Astrocyte (in vitro differentiated cells and primary cell): Measurements from ENCODE around the gene COL15A1. TPM values are rescaled to one million over a fixed set of nuclear protein-coding genes. Genes with fewer than 3 reads are reported as not detected.

Experiments used
- DNase-seq: peaks from one replicate; pipeline ENCODE4 v3.0.0-alpha.2; 2010; ENCODE audit warnings: low read depth
- FAIRE-seq: peaks from 2 replicates; lab custom pipeline; 2011; peaks lifted over from hg19 to GRCh38; lab: Jason Lieb, UNC
- H2AFZ ChIP-seq: 2 replicates; pipeline ENCODE4 v1.6.0; 2012; ENCODE audit warnings: low read depth, low read length, inconsistent platforms
- H3K27ac ChIP-seq: 2 replicates; pipeline ENCODE4 v1.5.1; 2011; ENCODE audit warnings: low read depth, low read length, inconsistent platforms
- H3K27me3 ChIP-seq: 2 replicates; pipeline ENCODE4 v1.6.0; 2011; ENCODE audit warnings: low read length, inconsistent platforms; ENCODE audit not compliant: insufficient read depth
- H3K36me3 ChIP-seq: 2 replicates; pipeline ENCODE4 v1.5.1; 2011; ENCODE audit warnings: low read length, inconsistent platforms; ENCODE audit not compliant: insufficient read depth
- H3K4me1 ChIP-seq: 2 replicates; pipeline ENCODE4 v1.5.1; 2011; ENCODE audit warnings: low read length, inconsistent platforms; ENCODE audit not compliant: insufficient read depth
- H3K4me2 ChIP-seq: 2 replicates; pipeline ENCODE4 v1.6.0; 2012; ENCODE audit warnings: low read length, inconsistent platforms
- H3K4me3 ChIP-seq: 2 replicates; pipeline ENCODE4 v1.5.1; 2011; ENCODE audit warnings: low read depth, mild to moderate bottlenecking, low read length, inconsistent platforms; ENCODE audit not compliant: insufficient read depth
- H3K79me2 ChIP-seq: 2 replicates; pipeline ENCODE4 v1.6.0; 2012; ENCODE audit warnings: mild to moderate bottlenecking, low read length, inconsistent platforms; ENCODE audit not compliant: insufficient read depth
- H3K9ac ChIP-seq: 2 replicates; pipeline ENCODE4 v1.6.0; 2012; ENCODE audit warnings: mild to moderate bottlenecking, low read length, inconsistent platforms
- H3K9me3 ChIP-seq: 2 replicates; pipeline ENCODE4 v1.5.1; 2012; ENCODE audit warnings: low read depth, mild to moderate bottlenecking, low read length, inconsistent platforms; ENCODE audit not compliant: insufficient read depth
- H4K20me1 ChIP-seq: 2 replicates; pipeline ENCODE4 v1.6.0; 2012; ENCODE audit warnings: low read length, inconsistent platforms; ENCODE audit not compliant: insufficient read depth
- H3K27ac Mint-ChIP-seq: one replicate; pipeline ENCODE4 v1.8.0; 2021; ENCODE audit warnings: mild to moderate bottlenecking, mixed read lengths; ENCODE audit not compliant: unreplicated experiment
- H3K27me3 Mint-ChIP-seq: one replicate; pipeline ENCODE4 v1.8.0; 2021; ENCODE audit warnings: low read depth, mixed read lengths; ENCODE audit not compliant: unreplicated experiment
- H3K36me3 Mint-ChIP-seq: one replicate; pipeline ENCODE4 v1.8.0; 2021; ENCODE audit warnings: low read depth, mixed read lengths; ENCODE audit not compliant: unreplicated experiment
- H3K4me1 Mint-ChIP-seq: one replicate; pipeline ENCODE4 v1.8.0; 2021; ENCODE audit warnings: low read depth, mixed read lengths; ENCODE audit not compliant: unreplicated experiment
- H3K4me3 Mint-ChIP-seq: one replicate; pipeline ENCODE4 v1.8.0; 2021; ENCODE audit warnings: mild to moderate bottlenecking, moderate library complexity, mixed read lengths; ENCODE audit not compliant: unreplicated experiment
- H3K9me3 Mint-ChIP-seq: one replicate; pipeline ENCODE4 v1.8.0; 2021; ENCODE audit warnings: mild to moderate bottlenecking, mixed read lengths; ENCODE audit not compliant: unreplicated experiment
- EZH2 ChIP-seq: IDR thresholded peaks from 2 replicates; pipeline ENCODE4 v1.6.1; 2012; ENCODE audit warnings: mild to moderate bottlenecking, low read length, inconsistent platforms; ENCODE audit not compliant: insufficient read depth
- total RNA-seq: library from RNA; stranded (reverse); gene quantifications from 2 replicates; pipeline ENCODE4 v1.2.1, GENCODE V29; 2021
- TF ChIP-seq, protein P1 (sequence below): IDR thresholded peaks from 2 replicates; pipeline ENCODE4 v1.5.1; 2011; ENCODE audit warnings: low read depth, mild to moderate bottlenecking, inconsistent platforms, low read length, moderate library complexity; ENCODE audit not compliant: insufficient read depth

The COL15A1 gene
- total RNA-seq, 1 donor from 2014 or later, result 5.6 TPM

GRCh38 chr9:99060621-99061020, 116.9 kb downstream of the COL15A1 start:
- Mint-ChIP-seq H3K9me3 (peaks cover 9% of the 10 kb centered on the region), H3K4me1 (peaks cover 37% of the 10 kb centered on the region), H3K36me3 (peaks cover 11% of the 10 kb centered on the region), H3K27me3 (peaks cover 29% of the 10 kb centered on the region), H3K4me3 (no peak overlapping the region), H3K27ac (no peak overlapping the region)
- Histone ChIP-seq H3K4me1 (peaks cover 41% of the 10 kb centered on the region), H3K79me2 (no peaks in the 10 kb centered on the region), H4K20me1 (no peaks in the 10 kb centered on the region), H2AFZ (no peak overlapping the region), H3K27me3 (peaks cover 9% of the 10 kb centered on the region), H3K4me3 (no peak overlapping the region), H3K4me2 (no peak overlapping the region), H3K9me3 (no peaks in the 10 kb centered on the region), H3K36me3 (no peaks in the 10 kb centered on the region), H3K9ac (no peak overlapping the region), H3K27ac (no peak overlapping the region)
- DNase-seq (no peak), FAIRE-seq (no peak)
- TF ChIP-seq, protein P1, sequence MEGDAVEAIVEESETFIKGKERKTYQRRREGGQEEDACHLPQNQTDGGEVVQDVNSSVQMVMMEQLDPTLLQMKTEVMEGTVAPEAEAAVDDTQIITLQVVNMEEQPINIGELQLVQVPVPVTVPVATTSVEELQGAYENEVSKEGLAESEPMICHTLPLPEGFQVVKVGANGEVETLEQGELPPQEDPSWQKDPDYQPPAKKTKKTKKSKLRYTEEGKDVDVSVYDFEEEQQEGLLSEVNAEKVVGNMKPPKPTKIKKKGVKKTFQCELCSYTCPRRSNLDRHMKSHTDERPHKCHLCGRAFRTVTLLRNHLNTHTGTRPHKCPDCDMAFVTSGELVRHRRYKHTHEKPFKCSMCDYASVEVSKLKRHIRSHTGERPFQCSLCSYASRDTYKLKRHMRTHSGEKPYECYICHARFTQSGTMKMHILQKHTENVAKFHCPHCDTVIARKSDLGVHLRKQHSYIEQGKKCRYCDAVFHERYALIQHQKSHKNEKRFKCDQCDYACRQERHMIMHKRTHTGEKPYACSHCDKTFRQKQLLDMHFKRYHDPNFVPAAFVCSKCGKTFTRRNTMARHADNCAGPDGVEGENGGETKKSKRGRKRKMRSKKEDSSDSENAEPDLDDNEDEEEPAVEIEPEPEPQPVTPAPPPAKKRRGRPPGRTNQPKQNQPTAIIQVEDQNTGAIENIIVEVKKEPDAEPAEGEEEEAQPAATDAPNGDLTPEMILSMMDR, result no peak
- TF ChIP-seq EZH2, result no peak

GRCh38 chr9:99062549-99062948, 118.8 kb downstream of the COL15A1 start:
- Histone ChIP-seq H4K20me1 (no peaks in the 10 kb centered on the region), H3K36me3 (no peaks in the 10 kb centered on the region), H3K27me3 (peaks cover 9% of the 10 kb centered on the region), H3K4me3 (no peak overlapping the region), H3K79me2 (no peaks in the 10 kb centered on the region), H3K9me3 (no peaks in the 10 kb centered on the region), H3K4me2 (no peak overlapping the region), H3K9ac (no peak overlapping the region), H3K4me1 (peaks cover 29% of the 10 kb centered on the region), H3K27ac (no peak overlapping the region), H2AFZ (no peak overlapping the region)
- Mint-ChIP-seq H3K27ac (no peak overlapping the region), H3K9me3 (peaks cover 3% of the 10 kb centered on the region), H3K36me3 (peaks cover 10% of the 10 kb centered on the region), H3K27me3 (peaks cover 29% of the 10 kb centered on the region), H3K4me1 (peaks cover 33% of the 10 kb centered on the region), H3K4me3 (no peak overlapping the region)
- DNase-seq (no peak), FAIRE-seq (no peak)
- no peak for TF ChIP-seq EZH2
- TF ChIP-seq, protein P1, result no peak

DNA sequence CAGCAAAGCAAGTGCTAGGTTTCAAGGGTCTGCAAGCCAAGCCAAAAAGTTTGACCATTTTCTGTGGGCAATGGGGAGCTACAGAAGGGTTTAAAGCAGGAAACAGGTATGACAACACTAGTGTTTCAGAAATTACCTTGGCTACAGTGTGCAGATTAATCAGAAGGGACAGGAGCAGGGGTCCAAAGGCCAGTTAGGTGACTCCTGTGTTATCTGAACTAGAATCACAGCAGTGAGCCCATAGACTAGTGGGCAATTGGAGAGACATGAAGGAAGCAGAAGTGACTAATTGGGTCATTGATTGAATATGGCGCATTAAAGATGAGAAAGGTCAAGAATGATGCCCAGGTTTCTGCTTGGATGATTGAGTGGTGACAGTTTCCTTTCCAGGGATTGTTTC, 119.8 kb downstream of the COL15A1 start:
- H3K9ac ChIP-seq, result no peak overlapping the region
- peaks cover 29% of the 10 kb centered on the region for H3K27me3 Mint-ChIP-seq
- peaks cover 10% of the 10 kb centered on the region for H3K36me3 Mint-ChIP-seq
- no peaks in the 10 kb centered on the region for H3K79me2 ChIP-seq
- DNase-seq, result no peak
- H3K27ac Mint-ChIP-seq, result no peak overlapping the region
- no peak overlapping the region for H2AFZ ChIP-seq
- H4K20me1 ChIP-seq, result no peaks in the 10 kb centered on the region
- peaks cover 9% of the 10 kb centered on the region for H3K27me3 ChIP-seq
- H3K27ac ChIP-seq, result no peak overlapping the region
- no peaks in the 10 kb centered on the region for H3K36me3 ChIP-seq
- H3K4me3 ChIP-seq, result no peak overlapping the region
- H3K4me1 Mint-ChIP-seq, result peaks cover 23% of the 10 kb centered on the region
- no peaks in the 10 kb centered on the region for H3K9me3 ChIP-seq
- H3K4me2 ChIP-seq, result no peak overlapping the region
- no peak overlapping the region for H3K4me3 Mint-ChIP-seq
- FAIRE-seq, result no peak
- peaks cover 19% of the 10 kb centered on the region for H3K4me1 ChIP-seq
- H3K9me3 Mint-ChIP-seq, result peaks cover 3% of the 10 kb centered on the region
- TF ChIP-seq, protein P1, result no peak
- TF ChIP-seq EZH2, result no peak
